GM19023 (cell line): ENCODE measurements around the gene RPP38.
A peak's percentile ranks its signal among the peaks of the same experiment; 100 is the strongest.

Experiments used
- ATAC-seq: cut with Tn5 transposase; IDR thresholded peaks from one replicate; pipeline ENCODE4 v1.9.1; 2021; ENCODE audit warnings: mild to moderate bottlenecking, moderate library complexity; ENCODE audit not compliant: unreplicated experiment

RPP38 gene

GRCh38 chr10:15106352-15107013 lies 9.3 kb downstream of the RPP38 start:
- ATAC-seq: peak; percentile 84

- ATAC-seq: no peak
Observed at GRCh38 chr10:15112657-15113056, 15.5 kb downstream of the RPP38 start.

- ATAC-seq: no peak
Observed at GRCh38 chr10:15113766-15114165, 16.6 kb downstream of the RPP38 start.

- no peak for ATAC-seq
Observed at GRCh38 chr10:15116225-15116624, 19.1 kb downstream of the RPP38 start.

GRCh38 chr10:15118615-15119014 lies 21.5 kb downstream of the RPP38 start:
- no peak for ATAC-seq

DNA sequence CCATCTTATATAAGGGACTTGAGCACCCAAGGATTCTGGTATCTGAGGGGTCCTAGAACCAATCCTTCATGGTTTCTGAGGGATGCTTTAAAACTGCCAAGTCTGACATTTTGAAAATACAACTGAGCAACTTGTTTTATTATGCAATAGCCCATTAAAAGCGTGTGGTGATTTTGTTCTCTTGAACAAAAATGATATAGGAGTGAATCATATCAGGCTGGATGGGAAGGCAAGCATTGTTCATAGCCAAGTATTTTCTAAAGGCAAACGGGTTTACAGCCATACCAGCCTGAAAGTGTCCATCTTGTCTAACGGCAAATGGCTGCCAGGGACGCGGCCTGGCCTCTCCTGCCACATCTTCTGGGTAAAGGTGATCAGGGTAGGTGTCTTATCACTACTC lies 23.4 kb downstream of the RPP38 start:
- no peak for ATAC-seq

DNA sequence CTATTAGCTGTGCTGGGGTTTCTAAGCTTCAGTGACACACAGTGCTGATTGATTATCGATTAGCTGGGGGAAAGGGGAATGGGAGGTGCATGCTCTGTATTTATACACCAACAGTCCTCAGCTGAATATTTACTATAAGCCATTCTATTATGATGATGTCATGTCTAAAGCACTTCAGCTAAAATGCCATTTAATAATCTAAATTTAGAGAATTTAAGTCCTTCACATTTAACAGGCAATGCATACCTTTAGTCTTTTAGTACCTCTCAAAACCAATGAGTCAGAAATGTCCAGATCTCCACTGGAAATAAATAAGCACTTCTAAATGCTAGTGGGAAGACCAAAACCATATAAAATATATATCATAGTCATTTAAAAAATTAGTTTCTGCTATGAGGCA lies 24.6 kb downstream of the RPP38 start:
- no peak for ATAC-seq

DNA sequence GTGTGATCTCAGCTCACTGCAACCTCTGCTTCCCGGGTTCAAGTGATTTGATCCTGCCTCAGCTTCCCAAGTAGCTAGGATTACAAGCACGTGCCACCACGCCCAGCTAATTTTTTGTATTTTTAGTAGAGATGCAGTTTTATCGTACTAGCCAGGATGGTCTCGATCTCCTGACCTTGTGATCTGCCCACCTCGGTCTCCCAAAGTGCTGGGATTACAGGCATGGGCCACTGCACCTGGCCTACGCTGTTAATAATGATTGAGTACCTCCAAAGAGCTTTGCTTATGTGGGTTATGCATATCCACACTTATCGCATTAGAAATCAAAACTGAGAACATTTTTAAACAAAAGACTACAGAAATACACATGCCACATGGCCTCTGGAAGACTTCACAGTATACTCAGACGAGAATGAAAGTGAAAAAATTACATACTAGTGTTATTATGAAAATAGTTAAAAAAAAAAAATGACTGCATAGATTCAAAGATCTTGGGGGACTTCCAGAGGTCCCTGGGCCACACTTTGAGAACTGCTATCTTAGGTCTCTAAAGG lies 25.4 kb downstream of the RPP38 start:
- peak; percentile 85 for ATAC-seq

- ATAC-seq: no peak
Observed at GRCh38 chr10:15123749-15124184, 26.6 kb downstream of the RPP38 start.

DNA sequence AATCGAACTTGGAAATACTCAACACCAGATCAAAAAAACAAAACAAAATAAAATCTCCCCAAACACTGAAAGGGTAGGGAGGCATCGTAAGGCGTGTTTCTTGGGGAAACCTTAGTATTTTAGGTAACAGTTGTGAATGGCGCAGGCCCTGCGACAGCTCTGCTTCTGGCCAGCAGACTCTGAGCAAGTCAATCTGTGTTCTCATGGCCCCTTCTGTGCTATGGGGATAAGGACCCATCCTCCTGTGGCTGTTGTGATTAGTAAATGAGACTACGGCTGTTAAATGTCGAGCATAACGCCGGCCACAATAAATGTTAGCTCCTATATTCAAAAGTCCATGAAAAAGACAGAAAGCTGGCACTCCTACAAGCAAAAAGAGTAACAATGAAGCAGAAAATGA lies 27.0 kb downstream of the RPP38 start:
- ATAC-seq: no peak

GRCh38 chr10:15124908-15125307 lies 27.8 kb downstream of the RPP38 start:
- ATAC-seq: no peak

DNA sequence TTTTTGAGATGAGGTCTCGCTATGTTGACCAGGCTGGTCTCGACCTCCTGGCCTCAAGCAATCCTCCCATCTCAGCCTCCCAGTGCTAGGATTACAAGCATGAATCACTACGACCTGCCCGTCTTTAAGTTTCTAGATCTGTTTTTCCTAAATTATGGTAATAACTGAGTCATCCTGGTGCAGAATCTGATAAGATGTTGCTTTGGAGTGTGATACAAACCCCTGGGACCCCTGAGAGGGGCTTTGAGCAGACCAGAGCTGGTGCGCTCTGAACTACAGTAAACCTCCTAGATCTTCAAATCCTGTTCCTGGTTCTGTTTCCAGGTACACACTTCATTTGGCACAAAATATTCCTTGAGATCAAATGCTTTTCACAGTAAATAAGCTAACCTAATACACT lies 34.2 kb downstream of the RPP38 start:
- no peak for ATAC-seq

DNA sequence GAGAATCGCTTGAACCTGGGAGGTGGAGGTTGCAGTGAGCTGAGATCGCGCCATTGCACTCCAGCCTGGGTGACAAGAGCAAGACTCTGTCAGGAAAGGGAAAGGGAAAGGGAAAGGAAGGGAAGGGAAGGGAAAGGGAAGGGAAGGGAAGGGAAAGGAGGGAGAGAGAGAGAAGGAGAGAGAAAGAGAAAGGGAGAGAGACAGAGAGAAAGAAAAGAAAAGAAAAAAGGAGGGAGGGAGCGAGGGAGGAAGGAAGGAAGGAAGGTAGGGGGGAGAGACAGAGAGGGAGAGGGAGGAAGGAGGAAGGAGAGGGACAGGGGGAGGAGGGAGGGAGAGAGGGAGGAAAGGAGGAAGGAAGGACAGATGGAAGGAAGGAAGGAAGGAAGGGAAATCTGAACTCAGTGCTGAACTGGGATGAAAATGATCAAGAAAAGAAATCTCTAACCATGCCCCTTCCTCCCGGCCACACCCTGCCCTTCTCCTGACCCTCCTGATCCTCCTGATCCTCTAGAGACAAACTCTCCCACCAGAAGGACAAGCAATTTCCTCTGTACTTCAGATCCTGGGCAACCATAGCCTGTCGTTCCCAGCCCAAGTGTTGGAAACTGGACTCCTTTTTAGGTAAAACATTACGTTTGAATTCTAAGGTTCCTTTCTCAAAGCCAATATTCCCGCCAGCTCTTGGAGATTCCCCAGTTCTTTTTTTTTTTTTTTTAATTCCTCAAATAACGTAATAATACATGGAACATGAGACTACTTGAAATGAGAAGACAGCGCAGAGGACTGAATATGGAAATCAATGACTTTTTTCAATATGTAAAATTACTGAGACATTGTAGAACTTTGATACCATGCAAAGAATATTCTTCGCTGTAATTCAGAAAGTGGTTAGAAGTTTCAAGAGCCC lies 39.2 kb downstream of the RPP38 start:
- ATAC-seq: no peak

DNA sequence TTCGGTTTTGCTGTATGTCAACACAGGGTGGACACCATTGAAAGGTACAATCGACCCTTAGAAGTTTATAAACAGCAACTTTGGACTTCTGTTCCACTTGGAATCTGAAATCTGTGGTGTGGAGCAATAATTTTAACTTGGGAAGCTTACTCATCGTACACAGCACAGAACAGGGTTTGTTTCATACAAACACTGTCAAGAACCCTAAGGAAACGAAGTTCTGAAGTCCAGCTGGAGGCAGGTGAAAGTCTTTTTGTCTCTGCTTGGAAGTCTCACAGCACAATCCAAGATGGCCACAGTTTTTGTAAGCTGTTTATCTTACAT lies 39.8 kb downstream of the RPP38 start:
- ATAC-seq: no peak

DNA sequence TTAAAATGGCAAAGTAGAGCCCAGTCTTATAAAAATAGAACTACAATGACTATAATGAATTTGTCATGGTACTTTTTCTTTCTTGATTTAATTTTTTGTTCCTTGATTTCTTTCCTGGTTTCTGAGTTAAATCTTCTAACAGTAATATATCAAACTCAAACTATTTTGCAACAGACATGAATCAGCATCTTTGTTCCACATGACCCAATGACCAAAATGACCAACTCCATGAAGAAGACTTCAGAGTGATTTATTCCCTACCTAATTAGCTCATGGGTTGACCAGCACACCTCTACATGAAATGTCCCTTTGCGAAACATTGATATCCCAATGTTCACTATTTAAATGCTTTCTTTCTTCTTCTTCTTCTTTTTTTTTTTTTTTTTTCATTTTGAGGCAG lies 40.5 kb downstream of the RPP38 start:
- no peak for ATAC-seq

GRCh38 chr10:15140698-15141097 lies 43.5 kb downstream of the RPP38 start:
- ATAC-seq: no peak

GRCh38 chr10:15141136-15142054 lies 44.2 kb downstream of the RPP38 start:
- ATAC-seq: peak; percentile 94

DNA sequence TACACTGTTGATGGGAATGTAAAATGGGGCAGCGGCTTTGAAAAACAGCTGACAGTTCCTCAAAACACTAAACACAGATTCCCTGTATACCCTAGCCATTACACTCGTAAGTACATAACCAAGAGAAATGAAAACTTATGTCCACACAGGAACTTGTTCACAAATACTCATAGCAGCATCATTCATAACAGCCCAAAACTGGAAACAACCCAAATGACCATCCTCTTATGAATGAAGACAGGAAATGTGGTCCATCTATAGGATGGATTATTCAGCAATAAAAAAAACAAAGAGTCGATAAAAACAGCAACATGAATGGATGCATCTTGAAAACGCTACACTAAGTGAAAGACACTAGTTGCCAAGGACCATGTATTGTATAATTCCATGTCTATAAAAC lies 47.6 kb downstream of the RPP38 start:
- no peak for ATAC-seq

DNA sequence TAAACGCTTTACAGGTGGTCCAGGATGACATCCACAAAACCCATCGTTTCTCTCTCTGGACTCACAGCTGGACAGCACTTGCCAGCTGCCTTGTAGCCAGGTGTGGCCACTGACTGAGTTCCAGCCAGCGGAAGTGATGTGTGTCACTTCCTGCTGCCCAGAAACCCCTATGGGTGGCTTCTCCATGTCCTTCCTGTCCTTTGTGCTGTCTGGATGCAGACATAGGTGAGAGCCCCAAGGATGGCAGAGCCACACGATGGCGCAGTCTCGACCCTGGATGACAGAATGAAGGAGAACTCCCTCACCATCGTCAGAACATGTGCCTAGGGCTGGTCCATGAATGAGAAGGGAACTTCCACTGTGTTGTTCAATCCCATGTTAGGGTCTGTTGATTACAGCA lies 49.2 kb downstream of the RPP38 start:
- no peak for ATAC-seq

GRCh38 chr10:15147594-15148392 lies 50.6 kb downstream of the RPP38 start:
- no peak for ATAC-seq
